GM12801 (cell line): ENCODE data around the gene FAM222A.

Experiments
- TF ChIP-seq, protein P1 (sequence below): IDR thresholded peaks from one replicate; pipeline ENCODE4 v1.5.1; 2011; ENCODE audit warnings: control low read depth; ENCODE audit not compliant: insufficient read length; ENCODE audit errors: extremely low read depth

Gene FAM222A

DNA sequence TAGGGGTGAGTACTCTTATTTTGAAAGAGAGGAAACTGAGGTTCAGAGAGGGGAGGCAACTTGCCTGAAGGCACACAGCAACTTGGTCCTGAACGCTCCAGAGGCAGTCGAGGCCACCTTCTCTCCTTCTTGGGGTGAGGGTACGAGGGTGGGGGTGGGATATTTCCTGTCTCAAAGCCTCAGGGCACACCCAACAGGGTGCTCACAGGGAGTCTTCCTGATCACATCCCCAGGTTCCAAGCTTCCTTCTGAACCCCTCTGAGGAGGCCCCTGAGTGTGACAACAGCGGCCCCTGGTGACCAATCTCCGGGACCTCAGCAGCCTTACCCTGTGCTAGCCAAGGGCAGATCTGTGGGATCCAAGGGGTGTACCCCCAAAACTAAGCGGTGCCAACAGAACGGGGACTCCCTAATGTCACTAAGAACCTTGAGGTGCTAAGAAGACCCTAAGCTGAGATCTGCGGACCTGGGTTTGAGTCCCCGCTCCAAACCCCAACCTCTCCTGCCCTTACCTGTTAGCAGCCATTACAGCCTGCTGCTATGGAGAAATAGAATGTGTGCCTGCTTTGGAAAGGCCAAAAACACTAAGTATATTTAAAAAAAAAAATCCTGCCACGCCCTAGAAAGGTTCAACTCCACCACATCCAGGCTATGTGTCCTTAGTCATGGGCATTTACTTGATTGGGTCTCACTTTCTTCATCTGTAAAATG lies 61.7 kb downstream of the FAM222A start:
- TF ChIP-seq, protein P1, sequence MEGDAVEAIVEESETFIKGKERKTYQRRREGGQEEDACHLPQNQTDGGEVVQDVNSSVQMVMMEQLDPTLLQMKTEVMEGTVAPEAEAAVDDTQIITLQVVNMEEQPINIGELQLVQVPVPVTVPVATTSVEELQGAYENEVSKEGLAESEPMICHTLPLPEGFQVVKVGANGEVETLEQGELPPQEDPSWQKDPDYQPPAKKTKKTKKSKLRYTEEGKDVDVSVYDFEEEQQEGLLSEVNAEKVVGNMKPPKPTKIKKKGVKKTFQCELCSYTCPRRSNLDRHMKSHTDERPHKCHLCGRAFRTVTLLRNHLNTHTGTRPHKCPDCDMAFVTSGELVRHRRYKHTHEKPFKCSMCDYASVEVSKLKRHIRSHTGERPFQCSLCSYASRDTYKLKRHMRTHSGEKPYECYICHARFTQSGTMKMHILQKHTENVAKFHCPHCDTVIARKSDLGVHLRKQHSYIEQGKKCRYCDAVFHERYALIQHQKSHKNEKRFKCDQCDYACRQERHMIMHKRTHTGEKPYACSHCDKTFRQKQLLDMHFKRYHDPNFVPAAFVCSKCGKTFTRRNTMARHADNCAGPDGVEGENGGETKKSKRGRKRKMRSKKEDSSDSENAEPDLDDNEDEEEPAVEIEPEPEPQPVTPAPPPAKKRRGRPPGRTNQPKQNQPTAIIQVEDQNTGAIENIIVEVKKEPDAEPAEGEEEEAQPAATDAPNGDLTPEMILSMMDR, result no peak

DNA sequence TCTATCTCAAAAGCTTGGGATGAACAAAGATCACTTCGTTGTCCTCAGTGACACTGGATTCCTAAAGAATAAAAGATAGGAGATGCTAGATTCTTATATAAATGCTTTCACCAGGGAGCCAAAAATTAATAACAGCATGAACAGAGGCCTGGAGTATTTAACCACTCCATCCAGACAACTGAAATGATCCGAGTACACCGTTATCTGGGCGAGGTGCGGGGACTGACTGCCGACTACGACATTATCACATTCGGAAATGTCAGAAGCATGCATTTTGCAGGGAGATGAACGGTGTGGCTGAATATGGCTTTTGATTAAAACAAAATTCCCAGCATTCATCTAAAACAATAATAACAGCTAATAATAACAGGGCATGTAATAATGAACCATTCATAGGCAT lies 63.0 kb downstream of the FAM222A start:
- TF ChIP-seq, protein P1, result no peak

DNA sequence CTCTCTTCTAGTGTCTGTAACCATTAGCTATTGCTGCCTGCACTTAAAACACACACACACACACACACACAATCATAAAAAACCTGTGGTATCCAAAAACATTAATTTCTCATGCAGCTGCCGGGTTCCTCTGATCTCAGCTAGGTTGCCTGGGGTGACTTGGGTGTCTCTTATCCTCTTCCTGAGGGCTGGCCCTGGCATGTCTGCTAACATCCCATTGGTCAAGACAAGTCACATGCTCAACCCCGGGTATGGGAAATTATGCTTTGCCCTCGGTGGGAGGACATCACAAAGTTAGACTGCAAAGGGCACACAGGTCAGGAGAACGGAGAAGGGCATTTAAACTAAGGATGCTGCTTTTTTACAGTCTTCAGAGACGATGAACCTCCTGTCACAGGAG lies 63.9 kb downstream of the FAM222A start:
- TF ChIP-seq, protein P1, result no peak

DNA sequence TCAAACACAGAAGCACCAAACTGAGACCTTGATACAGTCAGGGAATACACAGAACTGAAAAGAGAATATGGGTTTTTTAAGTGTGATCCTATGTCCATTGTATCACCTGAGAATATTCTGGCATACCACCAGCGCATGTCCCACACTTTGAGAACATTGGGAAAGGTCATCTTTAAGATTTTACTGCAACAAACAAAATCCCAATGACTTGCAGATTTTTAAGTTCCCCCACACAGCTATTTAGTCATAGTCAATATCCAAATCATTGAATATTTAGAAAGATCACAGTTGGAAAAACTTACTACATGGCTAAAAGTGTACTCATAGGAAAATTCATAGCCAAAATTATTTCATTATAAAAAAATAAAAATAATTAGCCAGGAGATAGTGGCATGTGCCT lies 65.1 kb downstream of the FAM222A start:
- TF ChIP-seq, protein P1, result no peak

DNA sequence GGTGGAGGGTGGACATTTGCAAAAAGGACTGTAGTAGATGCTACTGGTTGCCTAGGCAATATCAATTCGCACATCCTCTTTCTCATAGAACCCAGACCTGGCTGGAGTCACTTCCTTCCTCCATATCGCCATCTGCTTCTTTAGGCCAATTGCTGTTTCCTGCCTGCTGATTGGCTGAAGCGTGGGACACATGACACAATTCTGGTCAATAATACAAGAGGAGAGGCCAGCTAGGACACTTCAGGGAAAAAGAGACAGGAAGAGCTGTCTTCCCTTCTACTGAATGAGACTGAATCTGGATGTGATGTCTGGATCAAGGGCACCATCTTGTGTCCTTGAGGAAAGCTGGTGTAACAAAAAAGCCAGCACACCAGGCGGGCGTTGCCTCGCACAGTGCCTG lies 65.8 kb downstream of the FAM222A start:
- TF ChIP-seq, protein P1, result no peak

DNA sequence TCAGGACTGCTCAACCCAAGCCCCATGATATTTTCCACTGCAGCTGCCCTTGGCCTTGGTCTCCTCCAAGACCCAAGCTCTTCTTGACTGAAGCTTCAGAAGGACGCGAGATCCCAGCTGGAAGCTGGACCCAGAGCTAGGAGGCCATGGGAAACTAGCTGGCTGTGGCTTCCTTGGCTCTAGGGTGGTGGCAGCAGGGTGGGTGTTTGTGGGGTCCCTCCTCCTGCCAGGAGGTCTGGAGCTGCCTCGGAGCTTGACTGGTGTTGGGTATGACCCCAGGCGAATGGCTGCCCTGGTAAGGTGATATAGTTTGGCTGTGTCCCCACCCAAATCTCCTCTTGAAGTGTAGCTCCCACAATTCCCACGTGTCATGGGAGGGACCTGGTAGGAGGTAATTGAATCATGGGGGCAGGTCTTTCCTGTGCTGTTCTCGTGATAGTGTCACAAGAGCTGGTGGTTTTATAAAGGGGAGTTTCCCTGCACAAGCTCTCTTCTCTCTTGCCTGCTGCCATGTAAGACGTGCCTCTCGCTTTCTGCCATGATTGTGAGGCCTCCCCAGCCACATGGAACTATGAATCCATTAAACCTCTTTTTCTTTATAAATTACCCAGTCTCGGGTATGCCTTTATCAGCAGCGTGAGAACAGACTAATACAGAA lies 68.2 kb downstream of the FAM222A start:
- TF ChIP-seq, protein P1, result no peak

DNA sequence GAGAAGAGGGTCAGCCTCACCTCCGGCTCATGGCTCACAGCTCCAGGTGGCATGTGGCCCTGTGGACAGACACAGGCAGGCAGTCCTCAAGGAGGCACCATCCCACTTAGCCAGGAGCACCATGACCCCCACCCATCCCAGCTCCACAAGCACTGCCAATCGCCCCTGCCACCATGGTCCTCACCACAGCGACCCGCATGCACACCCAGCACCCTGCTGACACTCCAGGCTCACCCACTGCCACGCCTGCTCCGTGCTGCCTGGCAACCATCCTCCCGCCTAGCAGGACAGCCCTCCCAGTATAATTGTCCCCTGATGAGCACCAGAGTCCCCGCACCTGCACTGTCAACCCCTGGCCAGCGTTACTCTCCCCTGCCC lies 68.7 kb downstream of the FAM222A start:
- TF ChIP-seq, protein P1, result no peak
